ENCODE measurements around the gene SELENOT. TPM values are rescaled to one million over a fixed set of nuclear protein-coding genes. Genes with fewer than 3 reads are reported as not detected.
A peak's percentile ranks its signal among the peaks of the same experiment; 100 is the strongest.

The SELENOT gene
- total RNA-seq, 1 experiment from 2014 or later: 73.8 TPM

DNA sequence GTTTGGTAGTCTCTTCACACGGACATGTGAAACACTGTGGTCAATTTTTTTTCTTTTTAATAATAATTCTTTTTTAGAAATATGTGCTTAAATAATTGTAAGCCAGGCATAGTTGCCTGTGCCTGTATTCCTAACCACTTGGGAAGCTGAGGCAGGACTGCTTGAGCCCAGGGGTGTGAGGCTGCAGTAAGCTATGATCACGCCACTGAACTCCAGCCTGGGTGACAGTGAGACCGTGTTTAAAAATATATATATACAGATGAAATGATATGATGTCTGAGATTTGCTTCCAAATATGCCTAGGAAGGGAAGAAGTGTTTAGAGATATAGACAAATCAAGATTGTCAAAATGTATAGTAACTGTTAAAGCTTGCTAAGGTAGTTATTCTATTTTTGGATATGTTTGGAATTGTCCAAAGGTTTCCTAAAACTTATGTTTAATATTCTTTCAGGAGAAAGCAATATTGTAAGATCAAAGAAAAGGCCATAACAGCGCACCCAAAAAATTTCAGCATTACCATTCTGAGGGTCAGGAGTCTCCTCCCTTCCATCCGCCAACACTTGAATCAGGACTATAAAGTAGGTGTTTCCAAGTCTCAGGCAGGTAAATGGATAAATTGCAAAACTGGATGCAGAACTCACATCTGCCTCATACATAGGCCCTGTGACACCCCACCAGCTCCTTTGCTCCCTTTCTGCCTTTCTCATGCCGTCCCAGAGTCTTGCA, 532 bp upstream of the SELENOT start:
- H3K27me3 Mint-ChIP-seq (ENCODE audit: low read depth): no peaks in the 10 kb centered on the region
- H2BK12ac ChIP-seq (ENCODE audit: insufficient read length, low read depth, low read length): no peak overlapping the region
- H4K8ac ChIP-seq (replicated peaks; ENCODE audit: insufficient read length, low read depth, low read length): no peak overlapping the region
- WGBS (ENCODE audit: extremely low coverage, insufficient read length, low lambda C conversion rate): no CpG with 5 or more reads among the region's 6 CpGs
- peaks cover 6 to 17% (median 16%) of the 10 kb centered on the region in 3 experiments for H3K36me3 Mint-ChIP-seq (ENCODE audit: insufficient read depth in 1 of 3, low read depth in 3 of 3)
- TF ChIP-seq, protein P1, sequence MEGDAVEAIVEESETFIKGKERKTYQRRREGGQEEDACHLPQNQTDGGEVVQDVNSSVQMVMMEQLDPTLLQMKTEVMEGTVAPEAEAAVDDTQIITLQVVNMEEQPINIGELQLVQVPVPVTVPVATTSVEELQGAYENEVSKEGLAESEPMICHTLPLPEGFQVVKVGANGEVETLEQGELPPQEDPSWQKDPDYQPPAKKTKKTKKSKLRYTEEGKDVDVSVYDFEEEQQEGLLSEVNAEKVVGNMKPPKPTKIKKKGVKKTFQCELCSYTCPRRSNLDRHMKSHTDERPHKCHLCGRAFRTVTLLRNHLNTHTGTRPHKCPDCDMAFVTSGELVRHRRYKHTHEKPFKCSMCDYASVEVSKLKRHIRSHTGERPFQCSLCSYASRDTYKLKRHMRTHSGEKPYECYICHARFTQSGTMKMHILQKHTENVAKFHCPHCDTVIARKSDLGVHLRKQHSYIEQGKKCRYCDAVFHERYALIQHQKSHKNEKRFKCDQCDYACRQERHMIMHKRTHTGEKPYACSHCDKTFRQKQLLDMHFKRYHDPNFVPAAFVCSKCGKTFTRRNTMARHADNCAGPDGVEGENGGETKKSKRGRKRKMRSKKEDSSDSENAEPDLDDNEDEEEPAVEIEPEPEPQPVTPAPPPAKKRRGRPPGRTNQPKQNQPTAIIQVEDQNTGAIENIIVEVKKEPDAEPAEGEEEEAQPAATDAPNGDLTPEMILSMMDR (conservative IDR thresholded peaks at IDR 0.05): no peak
- no peak overlapping the region for H3K23ac ChIP-seq (ENCODE audit: insufficient read length, low read depth, low read length)
- peak overlapping the region; percentile 95 for H3K18ac ChIP-seq (ENCODE audit: insufficient read length, low read depth, low read length)
- H3K4me2 ChIP-seq (ENCODE audit: insufficient read depth, insufficient read length, low read length): peak overlapping the region; percentile 97
- H2BK20ac ChIP-seq (ENCODE audit: low read depth, low read length, poor library complexity, severe bottlenecking): peak overlapping the region; percentile 79
- no peak overlapping the region for H2AFZ ChIP-seq (ENCODE audit: low read length)
- H3K27ac ChIP-seq (ENCODE audit: insufficient read length, low read depth, low read length): peak overlapping the region; percentile 67
- H3K23me2 ChIP-seq (ENCODE audit: insufficient read length, low read depth, low read length, poor library complexity, severe bottlenecking): peaks cover 6% of the 10 kb centered on the region
- no peaks in the 10 kb centered on the region for H4K20me1 ChIP-seq (ENCODE audit: control insufficient read depth, insufficient read depth, insufficient read length)
- H3K79me1 ChIP-seq (ENCODE audit: insufficient read depth, low read depth, low read length, poor library complexity, severe bottlenecking): peaks cover 4% of the 10 kb centered on the region
- peak overlapping the region; percentile 65 for H4K5ac ChIP-seq (ENCODE audit: insufficient read length, low read depth, low read length)
- no peak for DNase-seq
- H3K27me3 ChIP-seq (ENCODE audit: insufficient read depth, low read length): no peaks in the 10 kb centered on the region
- peaks cover 56 to 68% of the 10 kb centered on the region in 2 experiments for H3K4me1 Mint-ChIP-seq
- peak overlapping the region; percentile 91; the same call in 1 of the 2 replicates for H3K14ac ChIP-seq (ENCODE audit: insufficient read depth, low read length)
- H3K4ac ChIP-seq (ENCODE audit: low read depth, low read length): no peak overlapping the region; the same call in 1 of the 2 replicates
- peaks cover 10% of the 10 kb centered on the region for H3K4me1 ChIP-seq (ENCODE audit: insufficient read depth, low read length)
- peak overlapping the region; percentile 59 for H3K56ac ChIP-seq (ENCODE audit: insufficient read length, low read depth, low read length)
- H3T11ph ChIP-seq (ENCODE audit: low read length): no peak overlapping the region
- H3K4me3 Mint-ChIP-seq: peak overlapping the region; percentile 93 to 96
- no peaks in the 10 kb centered on the region for H3K9me3 ChIP-seq (ENCODE audit: control insufficient read depth, low read depth, low read length)
- H2BK15ac ChIP-seq (ENCODE audit: low read depth, low read length): no peak overlapping the region
- peak overlapping the region; percentile 97 for H3K9ac ChIP-seq (ENCODE audit: extremely low read depth, insufficient read length, low read length)
- H2BK120ac ChIP-seq (ENCODE audit: low read depth, low read length, poor library complexity, severe bottlenecking): no peak overlapping the region
- peaks cover 17% of the 10 kb centered on the region; the same call in 1 of the 2 replicates for H3K79me2 ChIP-seq (ENCODE audit: insufficient read depth, low read length)
- no peak overlapping the region for H2BK5ac ChIP-seq (ENCODE audit: insufficient read length, low read length)
- no peak overlapping the region for H4K91ac ChIP-seq (ENCODE audit: insufficient read length, low read depth, low read length)
- H3K9me3 Mint-ChIP-seq: no peaks in the 10 kb centered on the region
- H2AK5ac ChIP-seq (ENCODE audit: insufficient read length, low read length): no peak overlapping the region
- peak overlapping the region; percentile 97 to 99 (median 98) for H3K27ac Mint-ChIP-seq

Measured in H9 (cell line).